IMR-90 (cell line): ENCODE results near the gene STK10. TPM values are rescaled to one million over a fixed set of nuclear protein-coding genes. Genes with fewer than 3 reads are reported as not detected.
A peak's percentile ranks its signal among the peaks of the same experiment; 100 is the strongest.

Experiments used
- ATAC-seq: fragments of 200-7000 bp; cut with Tn5 transposase; 2 replicates; pipeline ENCODE4 v1.9.1; 2020; ENCODE audit warnings: low read depth, mild to moderate bottlenecking, moderate library complexity
- BruUV-seq: library from RNA; stranded (reverse); fragments of 400-500 nt; replicated peaks from 2 replicates; lab custom pipeline; 2021; lab: Mats Ljungman, UMichigan
- CTCF ChIA-PET: fragments of 300-600 bp; formaldehyde crosslinking; extraction: SDS; loops from one replicate; lab custom pipeline; 2021; ENCODE audit warnings: antibody characterized with exemption; lab: Yijun Ruan, JAX
- POLR2A ChIA-PET: fragments of 300-600 bp; sonication (Branson Sonifier 250); formaldehyde crosslinking; loops from one replicate; lab custom pipeline; 2022; ENCODE audit warnings: antibody characterized with exemption; ENCODE audit not compliant: unreplicated experiment; lab: Charles Lee
- DNase-seq: peaks from one replicate; pipeline ENCODE4 v3.0.0; 2013
- H2AFZ ChIP-seq: replicated peaks from 2 replicates; pipeline ENCODE3; 2013; ENCODE audit warnings: low read length, mild to moderate bottlenecking; ENCODE audit not compliant: poor library complexity
- H2AK5ac ChIP-seq: 2 replicates; pipeline ENCODE4 v1.6.1; 2013; ENCODE audit warnings: low read depth, low read length, inconsistent platforms
- H2AK9ac ChIP-seq: replicated peaks from 2 replicates; pipeline ENCODE3; 2013; ENCODE audit warnings: mild to moderate bottlenecking, low read depth, low read length, moderate library complexity; ENCODE audit not compliant: poor library complexity
- H2BK120ac ChIP-seq: 2 replicates; pipeline ENCODE4 v1.6.1; 2013; ENCODE audit warnings: low read depth, low read length, inconsistent platforms
- H2BK15ac ChIP-seq: 3 replicates; pipeline ENCODE4 v1.6.1; 2013; ENCODE audit warnings: low read depth, low read length, inconsistent platforms
- H2BK20ac ChIP-seq: 2 replicates; pipeline ENCODE4 v1.6.1; 2013; ENCODE audit warnings: low read depth, mild to moderate bottlenecking, inconsistent platforms, low read length, moderate library complexity
- H2BK5ac ChIP-seq: 2 replicates; pipeline ENCODE4 v1.6.1; 2013; ENCODE audit warnings: mild to moderate bottlenecking, low read depth, low read length, inconsistent platforms; ENCODE audit not compliant: poor library complexity, severe bottlenecking
- H3K14ac ChIP-seq: replicated peaks from 2 replicates; pipeline ENCODE4 v1.6.1; 2013; ENCODE audit warnings: low read depth, low read length, inconsistent platforms
- H3K18ac ChIP-seq: 2 replicates; pipeline ENCODE4 v1.6.1; 2013; ENCODE audit warnings: low read depth, low read length, control low read depth
- H3K23ac ChIP-seq: 2 replicates; pipeline ENCODE4 v1.6.1; 2013; ENCODE audit warnings: low read depth, low read length, inconsistent platforms
- H3K27ac ChIP-seq: 2 replicates; pipeline ENCODE4 v1.5.1; 2013; ENCODE audit warnings: mild to moderate bottlenecking, control low read depth, low read length; ENCODE audit not compliant: insufficient read depth
- H3K27me3 ChIP-seq: 2 replicates; pipeline ENCODE4 v1.6.1; 2013; ENCODE audit warnings: low read length; ENCODE audit not compliant: control insufficient read depth, insufficient read depth
- H3K36me3 ChIP-seq: 2 replicates; pipeline ENCODE4 v1.6.1; 2013; ENCODE audit warnings: low read length, mixed read lengths; ENCODE audit not compliant: control insufficient read depth, insufficient read depth
- H3K4ac ChIP-seq: 2 replicates; pipeline ENCODE4 v1.6.1; 2013; ENCODE audit warnings: low read depth, low read length, inconsistent platforms
- H3K4me1 ChIP-seq: 2 replicates; pipeline ENCODE4 v1.6.1; 2013; ENCODE audit warnings: low read length, mixed read lengths; ENCODE audit not compliant: control insufficient read depth, insufficient read depth
- H3K4me2 ChIP-seq: 2 replicates; pipeline ENCODE4 v1.6.1; 2013; ENCODE audit warnings: low read depth, mild to moderate bottlenecking, control low read depth, low read length, moderate library complexity
- H3K4me3 ChIP-seq: 2 replicates; pipeline ENCODE4 v1.5.1; 2013; ENCODE audit warnings: low read depth, mild to moderate bottlenecking, control low read depth, low read length, moderate library complexity; ENCODE audit not compliant: insufficient read depth
- H3K56ac ChIP-seq: 2 replicates; pipeline ENCODE4 v1.6.1; 2013; ENCODE audit warnings: low read length, inconsistent platforms; ENCODE audit not compliant: insufficient read depth; ENCODE audit errors: extremely low read depth
- H3K79me1 ChIP-seq, 2 experiments: 2 replicates each; pipeline ENCODE4 v1.6.1; 2013; ENCODE audit warnings: low read length in 2 of 2, inconsistent platforms in 1 of 2, low read depth in 1 of 2
- H3K9ac ChIP-seq: 2 replicates; pipeline ENCODE4 v1.6.1; 2013; ENCODE audit warnings: low read depth, low read length, control low read depth
- H3K9me1 ChIP-seq: 2 replicates; pipeline ENCODE4 v1.6.1; 2013; ENCODE audit warnings: low read length, inconsistent platforms; ENCODE audit not compliant: insufficient read depth
- H3K9me3 ChIP-seq: 2 replicates; pipeline ENCODE4 v1.6.1; 2013; ENCODE audit warnings: low read length; ENCODE audit not compliant: control insufficient read depth, insufficient read depth
- H4K20me1 ChIP-seq: 2 replicates; pipeline ENCODE4 v1.6.1; 2013; ENCODE audit warnings: low read length, inconsistent platforms; ENCODE audit not compliant: insufficient read depth
- H4K5ac ChIP-seq: 2 replicates; pipeline ENCODE4 v1.6.1; 2013; ENCODE audit warnings: mild to moderate bottlenecking, low read depth, low read length, control low read depth
- H4K8ac ChIP-seq, 2 experiments: 2 replicates each; pipeline ENCODE4 v1.6.1; 2013; ENCODE audit warnings: low read depth in 2 of 2, low read length in 2 of 2, control low read depth in 1 of 2, inconsistent platforms in 1 of 2
- H4K91ac ChIP-seq: 2 replicates; pipeline ENCODE4 v1.6.1; 2013; ENCODE audit warnings: low read depth, low read length, inconsistent platforms; ENCODE audit not compliant: insufficient read depth
- MXI1 ChIP-seq: IDR thresholded peaks from 2 replicates; pipeline ENCODE4 v1.6.1; 2012; ENCODE audit warnings: low read depth, mild to moderate bottlenecking, low read length, moderate library complexity, borderline replicate concordance
- NFE2L2 ChIP-seq: fragments of 150-350 bp; IDR thresholded peaks from 2 replicates; pipeline ENCODE4 v1.6.1; 2016; ENCODE audit warnings: low read depth, mild to moderate bottlenecking, low read length
- POLR2A ChIP-seq: IDR thresholded peaks from 2 replicates; pipeline ENCODE4 v1.6.1; 2012; ENCODE audit warnings: mild to moderate bottlenecking, low read depth, low read length
- RCOR1 ChIP-seq: IDR thresholded peaks from 2 replicates; pipeline ENCODE4 v1.6.1; 2012; ENCODE audit warnings: mild to moderate bottlenecking, low read length, improper control_type of control experiment; ENCODE audit not compliant: insufficient replicate concordance
- SMC3 ChIP-seq: fragments of 150-350 bp; IDR thresholded peaks from 2 replicates; pipeline ENCODE4 v1.6.1; 2016; ENCODE audit warnings: low read depth, mild to moderate bottlenecking, antibody characterized with exemption, low read length, moderate library complexity
- WGBS, 2 experiments: methylation state at CpG; one replicate each; pipeline versions ENCODE4 v1.1.5 to v1.1.7; 2013; ENCODE audit warnings: missing lambda C conversion rate in 2 of 2; ENCODE audit not compliant: insufficient read length in 1 of 2; ENCODE audit errors: extremely low coverage in 2 of 2; 5-methylcytosine and 5-hydroxymethylcytosine counted together
- dilution Hi-C: fragments of 300-500 bp; cut with HindIII; formaldehyde crosslinking; loops from one replicate; pipeline ENCODE4 v1.14.3; 2018; ENCODE audit warnings: low sequenced_read_pairs; ENCODE audit not compliant: unreplicated experiment
- in situ Hi-C: fragments of 300-500 bp; cut with MboI; formaldehyde crosslinking; loops from 3 replicates; pipeline ENCODE4 v1.14.3; 2019; ENCODE audit warnings: low sequenced_read_pairs, inconsistent platforms, mixed read lengths
- intact Hi-C: fragments of 100-400 bp; cut with micrococcal nuclease; formaldehyde crosslinking; loops from 2 replicates; pipeline ENCODE4 v1.10.0; 2022
- polyA plus RNA-seq, 3 experiments: library from polyadenylated mRNA; depleted of rRNA; stranded (reverse); fragments of >200 nt; gene quantifications; 2 replicates each; pipeline ENCODE4 v1.2.3, GENCODE V29; 2012; ENCODE audit warnings: low replicate concordance in 1 of 3
- total RNA-seq: library from RNA; depleted of rRNA; stranded (reverse); fragments of >200 nt; gene quantifications from 2 replicates; pipeline ENCODE4 v1.2.3, GENCODE V29; 2012

The STK10 gene
- total and polyA plus RNA-seq, 2 of the 4 experiments (the other 2 are of a cell fraction): 15.4 to 18.5 TPM

DNA sequence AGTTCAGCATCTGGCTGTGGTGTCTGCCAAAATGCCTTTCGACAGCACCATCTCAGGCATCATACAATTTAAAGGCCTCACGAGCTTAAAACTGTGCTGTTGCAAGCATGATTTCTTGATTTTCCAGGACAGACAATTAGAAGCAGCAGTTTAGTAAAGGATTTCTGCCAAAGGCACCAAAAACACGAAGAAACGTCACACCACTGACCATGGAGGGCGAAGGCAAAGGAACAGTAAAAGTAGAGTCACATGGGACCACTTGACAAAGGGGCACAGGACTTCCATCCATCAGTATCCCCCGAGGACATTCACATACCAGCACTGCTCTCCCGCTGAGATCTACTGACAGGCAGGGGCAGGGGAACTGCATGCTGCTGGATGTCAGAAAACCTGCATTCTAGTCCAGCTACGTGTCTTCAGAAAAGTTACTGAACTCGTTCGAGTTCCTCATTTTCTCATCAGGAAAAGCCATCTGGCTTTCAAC is 111.2 kb downstream of the STK10 start:
- Histone ChIP-seq H3K4me1 (peaks cover 4% of the 10 kb centered on the region; the same call in 1 of the 2 replicates), H3K14ac (no peak overlapping the region)
- in situ Hi-C loops: no loop called here

More for the DNA sequence above, 111.2 kb downstream of the STK10 start:
- H3K4me2 ChIP-seq: no peak overlapping the region
- no peak overlapping the region for H2AK5ac ChIP-seq
- no peaks in the 10 kb centered on the region for H4K20me1 ChIP-seq
- H3K9me3 ChIP-seq: no peaks in the 10 kb centered on the region
- no peak overlapping the region for H3K9ac ChIP-seq
- no TSS peak for BruUV-seq
- H3K27ac ChIP-seq: no peak overlapping the region
- no peak overlapping the region for H4K5ac ChIP-seq
- dilution Hi-C loops: no loop called here
- peaks cover 2 to 4% of the 10 kb centered on the region in 2 experiments; a peak in 1 of 4 replicates for H3K79me1 ChIP-seq
- no peak overlapping the region for H3K4ac ChIP-seq
- H4K8ac ChIP-seq: no peak overlapping the region
- no peaks in the 10 kb centered on the region for H3K27me3 ChIP-seq
- H3K4me3 ChIP-seq: no peak overlapping the region
- no peak overlapping the region for H3K18ac ChIP-seq
- H3K36me3 ChIP-seq: peaks cover 7% of the 10 kb centered on the region; the same call in 1 of the 2 replicates
- CTCF ChIA-PET: interaction anchor here (1.0 kb wide), 1 partner anchor 217 kb away, joined by 5 read pairs; no protein-coding TSS in a partner anchor
- WGBS, 2 experiments: 8% methylated on average over 2 of the region's 10 CpGs; no CpG with 5 or more reads in 1 of the 2 experiments
- no peak overlapping the region for H2BK15ac ChIP-seq
- H2BK120ac ChIP-seq: no peak overlapping the region
- TF ChIP-seq NFE2L2: no peak
- peak; percentile 98 for TF ChIP-seq MXI1
- no peak for TF ChIP-seq SMC3
- TF ChIP-seq POLR2A: no peak
- TF ChIP-seq RCOR1: no peak
- 0 out of 2 replicates have a peak overlapping the region, but pooled peaks have one; percentile 24 for H3K23ac ChIP-seq
- H2BK5ac ChIP-seq: no peak overlapping the region
- ATAC-seq: peak; percentile 75
- intact Hi-C loops: no loop called here
- H3K9me1 ChIP-seq: peaks cover 7% of the 10 kb centered on the region; the same call in 1 of the 2 replicates
- no peak overlapping the region for H4K91ac ChIP-seq
- peak; percentile 48 for DNase-seq
- peak overlapping the region; percentile 9 for H2AFZ ChIP-seq
- POLR2A ChIA-PET: no interaction called here
- no peak overlapping the region for H3K56ac ChIP-seq
- H2BK20ac ChIP-seq: no peak overlapping the region
- peak overlapping the region; percentile 47 for H2AK9ac ChIP-seq
